IPS-18a (cell line): Measurements from ENCODE around the gene RYR1.

Source experiments
- H3K27ac ChIP-seq: one replicate; pipeline ENCODE4 v1.5.1; 2013; ENCODE audit warnings: low read length
- H3K27me3 ChIP-seq: one replicate; pipeline ENCODE4 v1.6.1; 2013; ENCODE audit warnings: mild to moderate bottlenecking, low read length; ENCODE audit not compliant: control insufficient read depth, insufficient read depth
- H3K36me3 ChIP-seq: one replicate; pipeline ENCODE4 v1.6.1; 2013; ENCODE audit warnings: low read depth, low read length; ENCODE audit not compliant: control insufficient read depth
- H3K4me1 ChIP-seq: one replicate; pipeline ENCODE4 v1.6.1; 2013; ENCODE audit warnings: low read depth, low read length; ENCODE audit not compliant: control insufficient read depth
- H3K4me3 ChIP-seq: one replicate; pipeline ENCODE4 v1.5.1; 2013; ENCODE audit warnings: low read length
- H3K9ac ChIP-seq: one replicate; pipeline ENCODE4 v1.6.1; 2013; ENCODE audit warnings: mild to moderate bottlenecking, low read length, moderate library complexity
- H3K9me3 ChIP-seq: one replicate; pipeline ENCODE4 v1.6.1; 2013; ENCODE audit warnings: low read depth, low read length; ENCODE audit not compliant: control insufficient read depth

The RYR1 gene

DNA sequence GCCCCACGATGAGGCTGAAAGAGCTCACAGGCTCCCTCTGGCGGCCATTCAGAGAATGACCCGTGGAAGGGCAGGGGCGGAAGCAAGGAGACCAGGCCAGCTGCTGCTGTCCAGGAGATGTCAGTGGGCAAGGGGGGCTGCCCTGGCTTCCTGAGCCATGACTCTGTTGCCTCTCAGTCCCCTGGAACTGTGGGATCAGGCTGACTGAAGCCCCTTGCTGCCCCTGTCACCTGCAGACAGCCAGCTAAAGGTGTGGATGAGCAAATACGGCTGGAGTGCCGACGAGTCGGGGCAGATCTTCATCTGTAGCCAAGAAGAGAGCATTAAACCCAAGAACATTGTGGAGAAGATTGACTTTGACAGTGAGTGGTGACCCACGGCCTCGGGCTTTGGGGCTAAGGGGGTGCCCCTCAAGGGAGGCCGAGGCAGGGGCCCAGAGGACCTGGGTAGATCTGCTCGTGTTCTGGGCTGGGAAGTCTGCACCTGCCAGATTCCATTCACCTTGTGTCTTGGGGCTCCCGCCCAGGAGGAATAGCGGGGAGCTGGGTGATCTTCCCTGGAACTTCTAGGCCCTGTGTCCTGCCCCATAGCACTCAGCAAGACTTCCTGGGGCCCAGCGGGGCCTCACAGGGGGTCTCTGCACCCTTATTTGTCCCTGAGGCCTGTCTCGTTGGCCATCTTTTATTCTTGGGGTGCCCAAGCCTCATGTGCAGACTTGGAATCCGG lies 201.4 kb downstream of the RYR1 start:
- Histone ChIP-seq H3K27ac (no peak overlapping the region), H3K36me3 (peaks cover 24% of the 10 kb centered on the region), H3K4me1 (no peaks in the 10 kb centered on the region)

DNA sequence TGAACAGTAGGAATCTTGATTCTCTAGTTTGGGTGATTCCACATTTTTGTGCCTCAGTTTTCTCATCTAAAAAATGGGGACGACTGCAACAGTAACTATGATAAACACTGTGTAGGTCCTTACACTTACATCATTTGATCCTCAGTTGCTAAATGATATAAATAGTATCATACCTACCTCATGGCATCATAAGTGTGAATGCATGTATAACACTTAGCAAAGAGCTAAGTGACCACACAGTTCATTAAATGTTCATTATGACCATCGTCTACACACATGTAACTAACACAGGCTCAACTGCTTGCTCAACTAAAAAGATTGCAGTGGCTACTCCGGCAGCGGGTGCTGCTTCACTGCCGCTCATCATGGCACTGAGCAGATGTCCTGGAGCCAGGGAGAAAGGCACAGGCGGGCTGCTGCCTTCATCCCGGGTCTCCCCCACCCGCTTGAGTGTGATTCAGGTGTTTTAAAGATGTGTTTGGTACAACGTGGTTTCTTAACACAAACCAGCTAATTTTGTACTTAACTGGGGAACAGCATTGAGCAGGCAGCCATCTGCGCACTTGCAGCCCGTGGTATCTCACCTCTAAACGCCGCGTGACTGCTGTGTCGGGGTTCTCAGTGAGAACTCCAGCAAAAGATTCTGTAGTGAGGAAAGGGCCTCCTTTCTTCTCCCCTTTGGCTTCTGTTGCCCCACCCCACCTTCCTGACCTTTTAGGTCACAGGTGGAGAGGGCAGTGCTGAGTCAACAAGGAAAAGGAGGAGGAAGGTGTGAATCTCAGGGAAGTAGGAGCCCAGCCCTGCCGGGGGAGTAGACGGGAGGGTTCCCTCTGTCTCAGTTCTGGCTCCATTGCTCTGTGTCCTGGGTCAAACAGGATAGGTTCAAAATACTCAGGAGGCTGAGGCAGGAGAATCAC lies 202.2 kb downstream of the RYR1 start:
- Histone ChIP-seq H3K4me1 (no peaks in the 10 kb centered on the region), H3K27me3 (no peaks in the 10 kb centered on the region), H3K9ac (no peak overlapping the region), H3K36me3 (peaks cover 22% of the 10 kb centered on the region), H3K27ac (no peak overlapping the region), H3K4me3 (no peak overlapping the region), H3K9me3 (no peaks in the 10 kb centered on the region)

More for the DNA sequence above, 201.4 kb downstream of the RYR1 start:
- Histone ChIP-seq H3K4me3 (no peak overlapping the region), H3K9me3 (no peaks in the 10 kb centered on the region), H3K27me3 (no peaks in the 10 kb centered on the region), H3K9ac (no peak overlapping the region)
